ENCODE measurements around the gene HEPACAM. TPM values are rescaled to one million over a fixed set of nuclear protein-coding genes. Genes with fewer than 3 reads are reported as not detected.

The HEPACAM gene
- total RNA-seq, 1 experiment from 2014 or later = not detected

DNA sequence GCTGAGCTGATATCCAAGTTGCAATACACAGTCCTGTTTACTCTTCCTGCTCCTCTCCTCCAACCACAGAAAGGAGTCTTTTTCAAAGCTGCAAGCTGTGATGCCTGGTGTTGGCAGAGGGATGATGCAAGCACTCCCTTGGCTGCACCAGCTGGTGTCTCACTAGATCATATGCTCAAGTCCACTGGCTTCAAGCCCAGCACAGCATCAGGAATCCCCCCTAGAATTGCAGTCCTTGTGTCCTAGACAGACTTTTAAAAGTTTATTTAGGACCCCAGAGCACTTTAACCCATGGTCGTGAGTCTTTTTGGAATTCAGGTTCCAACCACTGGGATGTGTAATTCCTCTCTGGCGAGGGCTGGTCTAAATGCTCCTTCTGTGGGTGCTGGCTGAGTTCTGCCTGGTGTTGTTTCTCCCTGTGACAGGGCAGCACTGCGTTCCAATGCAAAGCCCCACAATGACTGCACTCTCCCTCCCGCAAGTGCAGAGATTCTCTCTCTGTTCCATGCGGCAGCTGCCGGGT lies 18.7 kb downstream of the HEPACAM start:
- Histone ChIP-seq H3K4me2 (ENCODE audit: insufficient read depth, insufficient read length, low read length) (no peak overlapping the region), H2AFZ (ENCODE audit: low read length) (no peak overlapping the region), H3K18ac (ENCODE audit: insufficient read length, low read depth, low read length) (no peak overlapping the region), H4K8ac (replicated peaks; ENCODE audit: insufficient read length, low read depth, low read length) (no peak overlapping the region), H3K9me3 (ENCODE audit: control insufficient read depth, low read depth, low read length) (no peaks in the 10 kb centered on the region), H2BK5ac (ENCODE audit: insufficient read length, low read length) (no peak overlapping the region), H3K23ac (ENCODE audit: insufficient read length, low read depth, low read length) (no peak overlapping the region), H3T11ph (ENCODE audit: low read length) (no peak overlapping the region), H2BK20ac (ENCODE audit: low read depth, low read length, poor library complexity, severe bottlenecking) (no peak overlapping the region), H3K4me1 (ENCODE audit: insufficient read depth, low read length) (no peaks in the 10 kb centered on the region), H2BK12ac (ENCODE audit: insufficient read length, low read depth, low read length) (no peak overlapping the region), H3K4ac (ENCODE audit: low read depth, low read length) (no peak overlapping the region), H3K27me3 (ENCODE audit: insufficient read depth, low read length) (peaks cover 9% of the 10 kb centered on the region; the same call in 1 of the 2 replicates), H3K27ac (ENCODE audit: insufficient read length, low read depth, low read length) (no peak overlapping the region), H2BK15ac (ENCODE audit: low read depth, low read length) (no peak overlapping the region), H3K23me2 (ENCODE audit: insufficient read length, low read depth, low read length, poor library complexity, severe bottlenecking) (no peaks in the 10 kb centered on the region), H2BK120ac (ENCODE audit: low read depth, low read length, poor library complexity, severe bottlenecking) (no peak overlapping the region), H4K91ac (ENCODE audit: insufficient read length, low read depth, low read length) (no peak overlapping the region), H3K14ac (ENCODE audit: insufficient read depth, low read length) (no peak overlapping the region), H3K79me1 (ENCODE audit: insufficient read depth, low read depth, low read length, poor library complexity, severe bottlenecking) (no peaks in the 10 kb centered on the region), H3K9ac (ENCODE audit: extremely low read depth, insufficient read length, low read length) (no peak overlapping the region), H3K79me2 (ENCODE audit: insufficient read depth, low read length) (no peaks in the 10 kb centered on the region), H2AK5ac (ENCODE audit: insufficient read length, low read length) (no peak overlapping the region), H4K20me1 (ENCODE audit: control insufficient read depth, insufficient read depth, insufficient read length) (no peaks in the 10 kb centered on the region), H3K56ac (ENCODE audit: insufficient read length, low read depth, low read length) (no peak overlapping the region), H4K5ac (ENCODE audit: insufficient read length, low read depth, low read length) (no peak overlapping the region)
- Mint-ChIP-seq H3K36me3 (ENCODE audit: insufficient read depth in 1 of 3, low read depth in 3 of 3) (no peaks in the 10 kb centered on the region; a peak in 2 of 7 replicates), H3K4me3 (no peak overlapping the region), H3K27ac (no peak overlapping the region), H3K4me1 (peaks cover 0 to 3% of the 10 kb centered on the region in 2 experiments; a peak in 1 of 4 replicates), H3K27me3 (ENCODE audit: low read depth) (peaks cover 60% of the 10 kb centered on the region), H3K9me3 (peaks cover 11 to 21% of the 10 kb centered on the region in 2 experiments)
- no peak for TF ChIP-seq CTCF (conservative IDR thresholded peaks at IDR 0.05)
- no CpG with 5 or more reads among the region's 6 CpGs for WGBS (ENCODE audit: extremely low coverage, insufficient read length, low lambda C conversion rate)
- no peak for DNase-seq

Data from H9 (cell line).